Common myeloid progenitor, CD34-positive (primary cell): ENCODE results near the gene CHRM1.
A peak's percentile ranks its signal among the peaks of the same experiment; 100 is the strongest.

Source experiments
- CTCF ChIA-PET: fragments of 350-600 bp; sonication (Branson Sonifier 250); formaldehyde crosslinking; loops from one replicate; lab custom pipeline; 2021; ENCODE audit warnings: antibody characterized with exemption; lab: Charles Lee
- POLR2A ChIA-PET: fragments of 350-600 bp; sonication (Branson Sonifier 250); formaldehyde crosslinking; loops from one replicate; lab custom pipeline; 2021; ENCODE audit warnings: antibody characterized with exemption; lab: Charles Lee
- DNase-seq, 3 donors: peaks; one replicate each; pipeline versions ENCODE4 v3.0.0 to v3.0.0-alpha.2; 2013
- H3K27ac ChIP-seq, 2 experiments: 1 replicate in 1 of 2; 2 replicates in 1 of 2; pipeline ENCODE4 v1.7.0; 2013; ENCODE audit warnings: inconsistent platforms in 2 of 2, low read length in 2 of 2, mild to moderate bottlenecking in 2 of 2, low read depth in 1 of 2, moderate library complexity in 1 of 2; ENCODE audit not compliant: severe bottlenecking in 2 of 2, insufficient read depth in 1 of 2, poor library complexity in 1 of 2
- H3K27me3 ChIP-seq, 5 experiments: replicated peaks in 2 of 5; 1 replicate in 3 of 5; 2 replicates in 2 of 5; pipeline versions ENCODE4 v1.6.1 to v1.7.0; 2013; ENCODE audit warnings: low read length in 4 of 5, mild to moderate bottlenecking in 2 of 5, moderate library complexity in 2 of 5, inconsistent platforms in 1 of 5; ENCODE audit not compliant: insufficient read depth in 5 of 5, control insufficient read depth in 4 of 5
- H3K36me3 ChIP-seq, 4 experiments: 1 replicate in 2 of 4; 2 replicates in 2 of 4; pipeline versions ENCODE4 v1.6.1 to v1.7.0; 2013; ENCODE audit warnings: low read length in 3 of 4, control low read depth in 1 of 4, mild to moderate bottlenecking in 1 of 4; ENCODE audit not compliant: control insufficient read depth in 4 of 4, insufficient read depth in 4 of 4
- H3K4me1 ChIP-seq, 4 experiments: 1 replicate in 3 of 4; 2 replicates in 1 of 4; pipeline versions ENCODE4 v1.6.1 to v1.7.1; 2013; ENCODE audit warnings: low read length in 3 of 4, mild to moderate bottlenecking in 3 of 4, control low read depth in 1 of 4, inconsistent platforms in 1 of 4, moderate library complexity in 1 of 4; ENCODE audit not compliant: control insufficient read depth in 4 of 4, insufficient read depth in 4 of 4; ENCODE audit errors: control extremely low read depth in 1 of 4
- H3K4me3 ChIP-seq, 7 experiments: 1 replicate in 4 of 7; 2 replicates in 3 of 7; pipeline versions ENCODE4 v1.5.1 to v1.7.0; 2013; ENCODE audit warnings: mild to moderate bottlenecking in 7 of 7, low read length in 6 of 7, moderate library complexity in 6 of 7, inconsistent platforms in 2 of 7, low read depth in 2 of 7, control low read depth in 1 of 7; ENCODE audit not compliant: insufficient read depth in 4 of 7, control insufficient read depth in 1 of 7; ENCODE audit errors: extremely low read depth in 1 of 7
- H3K9me3 ChIP-seq, 5 experiments: 1 replicate in 4 of 5; 2 replicates in 1 of 5; pipeline versions ENCODE4 v1.6.1 to v1.7.1; 2013; ENCODE audit warnings: low read length in 4 of 5, mild to moderate bottlenecking in 2 of 5, inconsistent platforms in 1 of 5, low read depth in 1 of 5, moderate library complexity in 1 of 5; ENCODE audit not compliant: control insufficient read depth in 4 of 5, insufficient read depth in 2 of 5; ENCODE audit errors: control extremely low read depth in 1 of 5
- WGBS: methylation state at CpG from one replicate; pipeline ENCODE4 v1.1.5; 2013; ENCODE audit not compliant: insufficient coverage; 5-methylcytosine and 5-hydroxymethylcytosine counted together

CHRM1 gene

DNA sequence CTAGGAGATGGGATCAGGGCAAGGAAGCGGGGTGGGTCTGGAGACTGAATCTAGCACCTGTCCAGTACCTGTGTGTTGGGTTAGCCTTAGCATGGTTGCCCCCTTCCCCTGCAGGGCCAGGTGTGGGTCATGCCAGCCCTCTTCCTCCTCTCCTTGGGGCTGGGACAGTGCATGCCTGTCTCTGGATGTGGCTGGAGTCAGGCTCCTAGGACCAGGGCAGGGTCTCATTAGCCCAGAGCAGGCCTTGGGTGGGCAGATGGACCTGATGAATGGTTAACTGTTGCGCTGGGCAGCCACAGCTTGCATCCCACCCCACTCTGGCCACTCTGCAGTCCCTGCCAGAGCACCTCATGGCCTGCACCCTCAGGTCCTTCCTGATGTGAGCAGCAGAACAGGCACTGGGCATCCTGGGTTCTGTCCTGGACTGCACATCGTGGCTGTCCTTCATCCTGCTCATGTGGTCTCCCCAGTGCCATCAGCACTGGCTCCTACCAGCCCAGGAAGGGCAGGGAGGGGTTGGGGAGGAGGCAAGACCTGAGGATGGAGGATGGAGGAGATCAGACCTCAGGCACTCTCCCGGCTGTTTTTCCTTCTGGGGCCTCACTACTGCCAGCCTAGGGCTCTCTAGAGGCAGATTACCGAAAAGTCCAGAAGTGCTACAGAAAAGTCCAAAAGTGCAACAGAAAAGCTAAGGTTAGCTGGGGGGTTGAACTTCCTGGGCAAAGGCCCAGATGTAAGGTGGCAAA lies 12.8 kb upstream of the CHRM1 start:
- peaks cover 0 to 2% (median 0%) of the 10 kb centered on the region in 5 experiments for H3K9me3 ChIP-seq
- no peak for DNase-seq
- no peaks in the 10 kb centered on the region for H3K4me1 ChIP-seq
- H3K27ac ChIP-seq, result no peak overlapping the region
- ChIA-PET POLR2A (no interaction called here), CTCF (no interaction called here)
- peaks cover 0 to 20% (median 9%) of the 10 kb centered on the region in 5 experiments for H3K27me3 ChIP-seq
- WGBS, result 94% methylated on average over 4 of the region's 5 CpGs
- no peaks in the 10 kb centered on the region for H3K36me3 ChIP-seq
- H3K4me3 ChIP-seq, result no peak overlapping the region

DNA sequence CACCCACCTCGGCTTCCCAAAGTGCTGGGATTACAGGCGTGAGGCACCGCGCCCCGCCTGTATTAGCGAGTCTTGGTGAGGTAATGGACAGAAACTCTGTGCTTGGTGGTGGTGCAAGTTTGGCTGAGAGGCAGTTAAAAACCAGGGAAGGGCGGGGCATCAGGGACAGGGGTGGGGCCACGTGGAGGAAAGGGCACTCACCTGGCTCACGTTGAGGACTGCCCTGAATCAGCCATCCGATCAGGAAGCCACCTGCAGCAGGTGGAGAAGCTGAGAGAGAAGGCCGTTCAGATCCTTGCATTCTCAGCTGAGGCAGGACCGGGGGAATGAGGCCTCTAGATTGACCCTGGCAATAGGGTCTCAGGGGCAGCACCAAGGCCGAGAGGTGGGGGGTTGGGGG lies 12.1 kb upstream of the CHRM1 start:
- WGBS, result 87% methylated on average over 11 of the region's 13 CpGs
- Histone ChIP-seq H3K4me1 (no peaks in the 10 kb centered on the region), H3K27ac (no peak overlapping the region), H3K27me3 (peaks cover 4 to 26% (median 14%) of the 10 kb centered on the region in 5 experiments), H3K36me3 (no peaks in the 10 kb centered on the region), H3K4me3 (no peak overlapping the region), H3K9me3 (peaks cover 0 to 2% (median 0%) of the 10 kb centered on the region in 5 experiments)
- POLR2A ChIA-PET, result no interaction called here
- CTCF ChIA-PET, result no interaction called here
- DNase-seq, result no peak

GRCh38 chr11:62931499-62932278 lies 10.5 kb upstream of the CHRM1 start:
- H3K4me1 ChIP-seq, result peaks cover 0 to 4% (median under 1%) of the 10 kb centered on the region in 4 experiments
- ChIA-PET POLR2A (no interaction called here), CTCF (interaction anchor here (1.9 kb wide), 1 partner anchor 25 kb away, joined by 6 read pairs; no protein-coding TSS in a partner anchor)
- H3K4me3 ChIP-seq, result no peak overlapping the region
- no peak for DNase-seq
- H3K36me3 ChIP-seq, result no peaks in the 10 kb centered on the region
- H3K27ac ChIP-seq, result no peak overlapping the region
- peaks cover 10 to 42% (median 28%) of the 10 kb centered on the region in 5 experiments for H3K27me3 ChIP-seq
- WGBS, result 90% methylated on average over 4 of the region's 8 CpGs
- no peaks in the 10 kb centered on the region for H3K9me3 ChIP-seq

- DNase-seq, result no peak
- H3K27ac ChIP-seq, result no peak overlapping the region
- H3K4me1 ChIP-seq, result peaks cover 0 to 14% (median 10%) of the 10 kb centered on the region in 4 experiments
- H3K36me3 ChIP-seq, result no peaks in the 10 kb centered on the region
- no peak overlapping the region for H3K4me3 ChIP-seq
- 63% methylated on average over 1 of the region's 1 CpG for WGBS
- CTCF ChIA-PET, result interaction anchor here (1.9 kb wide), 1 partner anchor 24 kb away, joined by 6 read pairs; no protein-coding TSS in a partner anchor
- H3K27me3 ChIP-seq, result peaks cover 10 to 52% (median 36%) of the 10 kb centered on the region in 5 experiments
- H3K9me3 ChIP-seq, result no peaks in the 10 kb centered on the region
- POLR2A ChIA-PET, result no interaction called here
Observed at GRCh38 chr11:62930666-62931065, 9.5 kb upstream of the CHRM1 start.

GRCh38 chr11:62930157-62930556 lies 9.0 kb upstream of the CHRM1 start:
- no peak overlapping the region for H3K4me3 ChIP-seq
- ChIA-PET CTCF (interaction anchor here (1.3 to 1.9 kb wide), 2 partner anchors 21 to 24 kb away, joined by 3 to 6 read pairs; no protein-coding TSS in a partner anchor), POLR2A (no interaction called here)
- H3K36me3 ChIP-seq, result no peaks in the 10 kb centered on the region
- H3K27ac ChIP-seq, result no peak overlapping the region
- 100% methylated on average over 1 of the region's 4 CpGs for WGBS
- peaks cover 10 to 58% (median 36%) of the 10 kb centered on the region in 5 experiments for H3K27me3 ChIP-seq
- H3K4me1 ChIP-seq, result peaks cover 0 to 17% (median 12%) of the 10 kb centered on the region in 4 experiments
- no peak for DNase-seq
- no peaks in the 10 kb centered on the region for H3K9me3 ChIP-seq

- ChIA-PET POLR2A (no interaction called here), CTCF (no interaction called here)
- H3K9me3 ChIP-seq, result peaks cover 0 to 1% (median 0%) of the 10 kb centered on the region in 5 experiments
- H3K4me1 ChIP-seq, result peaks cover 0 to 25% (median 20%) of the 10 kb centered on the region in 4 experiments
- no peaks in the 10 kb centered on the region for H3K36me3 ChIP-seq
- no peak overlapping the region for H3K27ac ChIP-seq
- peaks cover 10 to 78% (median 40%) of the 10 kb centered on the region in 5 experiments for H3K27me3 ChIP-seq
- 24% methylated on average over 10 of the region's 13 CpGs for WGBS
- H3K4me3 ChIP-seq, result no peak overlapping the region
- DNase-seq, result peak in 1 of 3 donors; percentile 20
Observed at GRCh38 chr11:62928011-62928410, 6.8 kb upstream of the CHRM1 start.
